Activated CD8-positive, alpha-beta memory T cell treated with anti-CD3 and anti-CD28 coated beads for 36 hours (primary cell): ENCODE data around the gene RPS19BP1. TPM values are rescaled to one million over a fixed set of nuclear protein-coding genes. Genes with fewer than 3 reads are reported as not detected.

Experiments
- CTCF ChIA-PET: fragments of 350-600 bp; sonication (Branson Sonifier 250); formaldehyde crosslinking; loops from one replicate; lab custom pipeline; 2021; ENCODE audit warnings: antibody characterized with exemption; lab: Charles Lee
- POLR2A ChIA-PET: fragments of 350-600 bp; sonication (Branson Sonifier 250); formaldehyde crosslinking; loops from one replicate; lab custom pipeline; 2021; ENCODE audit warnings: antibody characterized with exemption; lab: Charles Lee
- total RNA-seq, 2 experiments: library from RNA; stranded (reverse); gene quantifications; one replicate each; pipeline ENCODE4 v1.2.3, GENCODE V29; 2021

Gene RPS19BP1
- total RNA-seq, 2 experiments from 2014 or later: 136 to 143 TPM

DNA sequence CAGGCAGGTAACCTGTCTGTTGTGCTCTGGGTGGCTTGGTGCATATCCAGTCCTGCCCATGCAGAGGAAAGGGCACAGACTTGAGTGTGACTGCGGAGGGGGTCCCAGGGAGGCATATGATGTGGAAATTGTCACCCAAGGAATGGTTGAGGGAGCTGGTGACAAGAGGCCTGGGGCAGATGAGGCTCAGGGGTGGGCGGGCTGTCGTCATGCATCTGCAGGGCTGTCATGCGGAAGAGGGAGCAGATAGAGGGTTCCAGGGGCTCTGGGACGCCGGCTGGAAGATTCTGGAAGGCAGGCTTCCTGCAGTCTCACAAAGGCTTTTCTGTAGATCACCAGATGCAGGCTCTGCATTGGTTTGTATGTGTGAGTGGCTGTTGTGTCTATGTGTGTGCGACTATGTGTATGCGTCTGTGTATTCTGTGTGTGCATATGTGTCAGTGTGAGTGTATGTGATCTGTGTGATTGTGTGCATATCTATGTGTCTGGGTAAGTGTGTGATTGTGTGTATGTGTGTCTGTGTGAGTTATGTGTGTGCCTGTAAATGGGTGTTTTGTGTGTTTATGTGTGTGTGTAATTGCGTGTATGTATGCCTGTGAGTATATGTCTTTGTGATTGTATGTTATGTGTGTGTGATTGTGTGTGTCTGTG lies 30.4 kb upstream of the RPS19BP1 start:
- ChIA-PET CTCF (no interaction called here), POLR2A (no interaction called here)

DNA sequence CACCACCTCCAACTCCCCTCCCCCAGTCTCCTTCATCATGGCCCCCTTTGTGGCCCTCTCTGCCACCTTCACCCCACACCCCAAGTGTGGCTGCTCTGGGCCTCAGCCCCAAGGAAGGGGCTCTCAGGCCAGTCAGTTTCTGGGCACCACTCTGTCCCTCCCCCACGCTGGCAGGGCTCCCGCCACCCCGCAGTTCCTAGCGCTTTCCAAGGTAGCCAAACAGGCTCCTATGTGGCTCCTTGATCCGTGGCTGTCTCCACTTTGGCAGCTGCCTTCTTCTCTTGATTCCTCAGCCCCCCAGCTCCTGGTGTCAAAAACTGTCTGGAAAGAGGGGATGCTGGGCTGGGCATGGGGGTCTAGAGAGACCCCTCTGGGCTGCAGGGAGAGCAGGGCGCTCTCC lies 27.6 kb upstream of the RPS19BP1 start:
- POLR2A ChIA-PET: no interaction called here
- CTCF ChIA-PET: interaction anchor here (1.0 to 1.4 kb wide), 3 partner anchors 15 to 191 kb away, joined by 3 to 4 read pairs (median 3); no protein-coding TSS in a partner anchor

DNA sequence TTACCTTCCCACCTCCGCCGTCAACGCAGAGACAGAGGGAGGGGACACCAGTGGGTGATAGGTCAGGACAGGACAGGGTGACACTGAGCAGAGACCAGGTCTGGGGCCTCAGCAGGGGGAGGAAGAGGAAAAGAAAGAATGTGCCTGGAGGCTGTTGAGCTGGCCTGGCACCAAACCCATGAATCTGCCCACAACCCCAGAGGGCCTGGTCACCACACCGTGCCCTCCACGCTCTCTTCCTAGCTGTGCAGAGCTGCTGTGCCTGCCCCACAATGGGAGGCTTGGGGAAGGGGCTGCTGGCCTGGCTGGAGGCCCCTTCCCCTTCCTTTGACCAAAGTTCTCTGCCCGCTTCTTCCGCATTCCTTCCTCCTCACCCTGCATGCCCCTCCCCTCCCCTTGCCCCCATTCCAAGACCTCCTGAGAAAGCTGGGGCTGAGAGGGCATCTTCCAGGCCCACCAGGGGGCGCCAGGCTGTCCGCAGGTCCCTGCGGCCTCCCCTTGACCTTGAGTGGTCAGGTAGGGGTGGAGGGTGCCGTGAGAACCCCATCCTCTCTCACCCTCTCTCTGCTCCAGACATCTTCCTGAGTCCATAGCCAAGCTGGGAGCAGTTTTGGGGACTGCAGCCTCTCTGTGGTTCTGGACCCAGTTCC lies 27.0 kb upstream of the RPS19BP1 start:
- CTCF ChIA-PET: interaction anchor here (1.0 to 1.4 kb wide), 3 partner anchors 15 to 191 kb away, joined by 3 to 4 read pairs (median 3); no protein-coding TSS in a partner anchor
- POLR2A ChIA-PET: no interaction called here

DNA sequence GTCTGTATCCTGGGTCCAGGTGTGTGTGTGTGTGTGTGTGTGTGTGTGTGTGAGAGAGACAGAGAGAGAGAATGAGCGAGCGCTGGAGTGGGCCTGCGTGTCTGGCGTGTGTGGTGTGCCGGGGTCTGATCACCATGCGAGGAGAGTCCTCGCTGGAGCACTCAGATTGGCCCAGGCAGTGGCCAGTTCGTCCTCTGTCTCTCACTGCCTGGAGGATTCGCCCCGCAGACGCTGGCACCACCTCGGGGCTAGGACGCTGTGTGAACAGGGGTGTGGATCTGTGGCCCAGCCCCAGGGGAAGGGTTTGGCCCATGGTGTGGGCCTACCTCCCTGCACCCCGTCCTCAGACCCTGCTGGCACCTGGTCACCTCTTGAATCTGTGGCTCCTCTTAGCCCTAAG lies 26.4 kb upstream of the RPS19BP1 start:
- CTCF ChIA-PET: interaction anchor here (0.9 to 1.4 kb wide), 2 partner anchors 192 to 418 kb away, joined by 3 read pairs; no protein-coding TSS in a partner anchor
- POLR2A ChIA-PET: interaction anchor here (0.6 kb wide), 1 partner anchor 496 kb away, joined by 6 read pairs; no protein-coding TSS in a partner anchor

DNA sequence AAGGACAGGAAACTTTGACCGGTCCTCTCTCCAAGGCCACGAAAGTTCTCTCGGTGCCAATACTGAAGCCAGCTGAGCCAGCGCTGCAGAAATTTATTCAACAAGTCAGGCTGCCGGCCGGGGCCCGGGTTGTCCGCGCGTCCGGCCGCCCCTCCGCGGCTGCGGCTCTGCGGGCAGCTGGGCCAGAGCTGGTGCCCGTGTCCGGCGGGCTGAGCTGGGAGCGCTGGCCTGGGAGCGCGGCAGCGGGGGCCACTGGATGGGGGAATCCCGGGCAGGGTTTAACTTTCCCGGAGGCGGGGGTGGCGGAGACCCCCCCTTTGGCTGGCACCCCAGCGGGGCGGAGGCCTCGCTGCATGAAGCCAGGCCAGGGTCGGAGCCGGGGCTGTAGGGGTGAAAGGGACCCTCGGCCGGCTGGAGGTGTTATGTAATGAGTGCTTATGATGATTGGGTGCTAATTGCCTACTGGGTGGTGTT lies 25.7 kb upstream of the RPS19BP1 start:
- POLR2A ChIA-PET: interaction anchor here (0.6 kb wide), 1 partner anchor 497 kb away, joined by 6 read pairs; no protein-coding TSS in a partner anchor
- CTCF ChIA-PET: interaction anchor here (0.9 kb wide), 1 partner anchor 418 kb away, joined by 3 read pairs; no protein-coding TSS in a partner anchor

DNA sequence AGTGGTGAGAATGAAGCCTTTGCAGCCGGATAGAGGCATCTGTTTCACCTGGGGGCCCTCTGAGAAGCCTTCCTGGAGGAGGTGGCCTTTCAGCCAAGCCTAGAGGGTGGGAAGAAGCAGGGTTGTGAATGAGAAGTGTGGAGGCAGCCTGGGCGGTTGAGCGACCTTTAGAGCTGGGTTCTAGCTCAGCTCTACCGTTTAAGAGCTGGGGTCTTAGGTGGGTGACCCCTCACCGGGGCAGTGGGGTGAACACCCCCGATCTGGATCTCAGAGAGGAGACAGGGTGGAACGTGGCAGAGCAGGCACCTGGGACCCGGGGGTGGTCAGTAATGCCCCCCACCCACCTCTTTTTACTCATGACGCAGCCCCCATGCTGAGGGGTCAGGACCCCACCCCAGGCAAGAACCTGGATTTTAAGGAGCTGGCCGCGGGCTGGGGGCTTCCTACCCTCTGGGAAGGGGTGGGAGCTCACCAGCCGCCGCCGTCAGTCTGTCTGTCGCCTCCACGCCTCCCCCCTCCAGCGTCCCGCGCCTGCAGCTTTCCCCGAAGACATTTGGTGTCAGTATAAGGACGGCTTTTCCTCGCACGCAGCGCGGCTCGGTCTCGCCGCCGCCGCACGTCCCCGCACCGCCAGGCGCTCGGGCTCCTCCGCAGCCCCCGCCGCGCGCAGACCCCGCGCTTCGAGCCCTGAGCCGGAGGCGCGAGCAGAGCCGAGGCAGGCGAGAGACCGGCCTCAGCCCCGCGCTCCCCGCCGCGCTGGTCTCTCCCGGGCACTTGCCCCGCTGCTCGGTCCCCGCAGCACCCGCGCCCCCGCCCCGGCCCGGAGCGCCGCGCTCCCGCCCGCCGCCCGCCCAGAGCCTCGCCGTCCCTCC lies 24.7 kb upstream of the RPS19BP1 start:
- ChIA-PET CTCF (interaction anchor here (0.8 to 1.4 kb wide), 2 partner anchors 22 to 467 kb away, joined by 5 to 7 read pairs; no protein-coding TSS in a partner anchor), POLR2A (no interaction called here)

DNA sequence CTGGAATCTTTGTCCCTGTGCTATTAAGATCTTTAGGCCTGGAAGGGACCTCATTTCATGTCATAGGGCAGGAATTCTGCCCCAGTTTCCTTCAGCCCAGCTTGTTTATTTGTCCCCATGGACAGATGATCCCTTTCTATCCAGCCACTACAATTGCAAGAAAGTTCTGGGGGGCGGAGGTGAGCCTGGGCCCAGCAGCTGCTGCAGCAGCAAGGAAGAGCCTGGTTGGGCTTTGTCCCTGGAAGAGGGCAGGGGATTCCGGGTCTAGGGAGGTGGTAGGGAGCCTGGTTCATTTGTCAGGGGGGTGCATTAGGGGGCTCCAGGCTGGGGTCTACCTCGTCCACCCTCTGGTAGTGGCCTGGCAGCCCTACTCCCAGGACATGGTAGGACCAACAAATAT lies 21.6 kb upstream of the RPS19BP1 start:
- CTCF ChIA-PET: no interaction called here

DNA sequence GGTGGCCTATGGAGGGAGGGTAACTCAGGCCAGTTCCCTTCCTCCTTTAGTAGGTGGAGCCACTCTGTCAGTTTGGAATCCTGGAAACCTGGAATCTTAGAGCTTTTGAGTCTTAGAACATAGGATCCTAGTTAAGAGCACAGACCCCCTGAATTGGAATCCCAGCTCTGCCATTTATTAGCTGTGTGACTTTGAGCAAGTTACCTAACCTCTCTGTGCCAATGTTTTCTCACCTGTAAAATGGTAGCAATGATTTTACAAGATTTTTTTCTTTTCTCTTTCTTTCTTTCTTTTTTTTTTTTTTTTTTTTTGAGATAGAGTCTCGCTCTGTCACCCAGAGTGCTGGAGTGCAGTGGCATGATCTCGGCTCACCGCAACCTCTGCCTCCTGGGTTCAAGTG lies 20.9 kb upstream of the RPS19BP1 start:
- CTCF ChIA-PET: no interaction called here
- POLR2A ChIA-PET: no interaction called here

More for the DNA sequence above, 21.6 kb upstream of the RPS19BP1 start:
- POLR2A ChIA-PET: no interaction called here

DNA sequence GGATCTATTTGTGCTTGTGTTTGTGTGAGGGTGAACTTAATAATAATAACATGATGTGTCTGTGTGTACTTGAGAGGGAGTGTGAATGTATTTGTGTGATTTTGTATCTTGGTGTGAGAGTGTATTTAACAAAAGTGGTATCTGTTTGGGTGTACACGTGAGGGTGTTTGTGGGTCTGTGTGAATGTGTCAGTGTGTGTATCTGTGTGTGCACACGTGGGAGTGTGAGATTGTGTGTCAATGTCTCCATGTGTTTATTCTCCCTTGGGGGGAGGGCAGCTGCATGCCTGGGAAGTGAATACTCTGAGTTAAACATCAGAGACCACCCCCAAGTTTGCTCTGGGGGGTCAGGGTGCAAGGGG lies 15.0 kb upstream of the RPS19BP1 start:
- ChIA-PET CTCF (no interaction called here), POLR2A (no interaction called here)

DNA sequence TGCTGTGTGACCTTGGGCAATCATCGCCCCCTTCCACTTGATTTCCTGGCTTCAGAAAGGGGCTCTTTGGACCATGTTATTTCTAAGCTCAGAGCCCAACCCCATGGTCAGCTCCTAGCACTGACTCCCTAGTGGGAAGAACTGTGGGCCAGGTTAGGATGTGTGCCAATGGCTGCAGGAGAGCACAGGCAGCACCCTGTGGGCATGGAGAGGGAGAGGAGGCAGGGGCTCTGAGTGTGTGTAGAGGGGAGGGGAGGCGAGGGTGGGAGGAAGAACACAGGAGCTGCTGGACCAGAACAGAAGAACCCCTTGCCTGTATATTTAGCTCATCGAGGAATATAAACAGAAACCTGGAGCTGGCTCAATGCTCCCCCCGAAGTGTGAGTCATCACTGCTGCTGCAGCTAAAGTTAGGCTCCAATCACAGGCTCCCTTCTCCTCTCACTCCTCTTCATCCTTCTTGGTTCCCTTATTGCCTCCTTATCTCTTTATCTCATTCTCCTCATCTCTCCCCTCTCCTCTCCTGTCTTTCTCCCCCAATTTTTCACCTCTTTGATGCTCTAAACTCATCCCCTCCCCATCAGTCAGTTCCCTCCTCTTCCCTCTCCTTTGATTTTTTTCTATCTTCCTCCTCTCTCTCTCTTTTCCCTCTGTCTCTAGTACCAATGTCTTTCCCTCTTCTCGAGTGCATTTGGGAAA lies 14.5 kb upstream of the RPS19BP1 start:
- ChIA-PET POLR2A (no interaction called here), CTCF (no interaction called here)

DNA sequence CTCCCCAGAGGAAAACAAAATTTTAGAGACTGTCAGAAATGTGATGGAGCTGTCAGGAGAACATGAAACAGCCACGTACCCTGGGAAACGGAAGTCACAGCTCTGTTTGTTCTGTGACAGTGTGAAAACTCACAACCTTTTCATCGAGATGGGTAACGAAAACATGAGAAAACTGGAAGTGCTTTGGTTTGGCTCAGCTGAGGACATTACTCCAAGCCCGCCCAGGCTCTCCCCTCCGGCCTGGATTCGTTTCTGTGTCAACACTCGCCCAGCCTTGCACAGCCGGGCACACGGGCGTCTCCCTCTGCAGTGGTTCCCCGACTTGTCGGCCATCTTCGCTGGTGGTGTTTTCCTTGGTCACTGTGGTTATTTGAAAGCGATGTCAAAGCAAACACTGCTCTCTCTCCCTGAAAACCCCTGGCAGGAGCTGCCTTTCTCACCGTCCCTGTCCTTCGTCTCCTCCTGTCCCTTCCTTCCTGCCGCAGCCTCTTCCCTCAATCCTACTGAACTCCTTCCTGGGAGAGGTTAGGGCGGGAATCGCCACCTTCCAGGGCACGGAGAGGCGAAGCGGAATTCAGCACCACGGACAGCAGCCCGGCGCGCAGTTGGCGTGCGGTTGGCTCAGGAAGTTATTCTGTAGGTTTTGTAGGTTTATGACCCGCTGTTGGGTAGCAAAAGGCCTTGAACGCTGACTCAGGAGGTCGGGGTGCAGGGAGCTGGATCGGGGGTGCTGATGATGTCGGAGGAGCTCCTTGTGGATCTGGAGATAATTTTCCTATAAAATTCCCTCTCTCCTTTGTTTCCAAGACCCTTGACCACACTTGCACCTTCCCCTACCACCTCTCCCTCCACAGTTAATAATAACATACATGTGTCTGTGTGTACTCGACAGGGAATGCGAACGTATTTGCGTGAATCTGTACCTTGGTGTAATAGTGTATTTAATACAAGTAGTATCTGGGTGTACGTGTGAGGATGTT lies 13.1 kb upstream of the RPS19BP1 start:
- POLR2A ChIA-PET: no interaction called here
- CTCF ChIA-PET: interaction anchor here (1.0 to 2.2 kb wide), 5 partner anchors 11 to 491 kb away, joined by 3 to 8 read pairs (median 4); no protein-coding TSS in a partner anchor

DNA sequence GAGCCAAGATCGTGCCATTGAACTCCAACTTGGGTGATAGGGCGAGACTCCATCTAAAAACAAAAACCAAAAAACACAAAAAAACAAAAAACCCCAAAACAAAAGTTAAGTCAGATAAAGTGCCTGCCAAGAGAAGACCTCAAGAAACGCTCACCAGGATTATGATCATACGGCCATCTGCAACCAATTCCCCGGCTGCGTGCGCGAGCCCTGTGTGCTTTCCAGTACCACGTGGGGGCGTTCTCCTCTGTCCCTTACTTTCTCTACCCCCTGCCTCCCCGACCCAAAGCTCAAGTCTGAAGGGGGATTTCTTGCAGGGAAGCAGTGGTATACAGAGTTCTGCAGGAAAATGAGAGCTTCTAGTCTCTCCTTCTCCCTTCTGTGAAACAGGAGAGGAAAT lies 10.5 kb upstream of the RPS19BP1 start:
- ChIA-PET CTCF (interaction anchor here (1.1 to 1.8 kb wide), 2 partner anchors 8 to 482 kb away, joined by 4 to 6 read pairs; no protein-coding TSS in a partner anchor), POLR2A (no interaction called here)

DNA sequence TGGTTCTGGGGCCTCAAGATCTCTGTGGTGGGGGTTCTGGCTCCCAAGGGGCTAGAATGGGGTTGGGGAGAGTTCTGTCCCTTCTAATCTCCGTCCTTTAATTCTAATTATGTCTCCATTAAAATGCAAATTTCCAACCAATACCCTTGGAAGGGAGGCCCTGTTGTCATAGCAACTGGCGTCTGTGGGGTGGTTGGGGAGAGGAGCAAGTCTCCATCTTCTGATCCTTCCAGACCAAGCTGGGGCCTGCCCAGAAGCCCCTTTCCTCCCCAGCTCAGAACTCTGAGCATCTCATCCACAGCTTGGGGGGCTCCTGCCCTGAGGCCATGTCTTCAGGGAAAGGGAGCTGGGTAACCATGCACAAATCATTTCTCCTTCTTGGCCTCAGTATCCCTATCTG lies 5.4 kb upstream of the RPS19BP1 start:
- ChIA-PET CTCF (interaction anchor here (0.6 to 1.2 kb wide), 5 partner anchors 8 to 1108 kb away, joined by 3 to 5 read pairs (median 3); no protein-coding TSS in a partner anchor), POLR2A (no interaction called here)

DNA sequence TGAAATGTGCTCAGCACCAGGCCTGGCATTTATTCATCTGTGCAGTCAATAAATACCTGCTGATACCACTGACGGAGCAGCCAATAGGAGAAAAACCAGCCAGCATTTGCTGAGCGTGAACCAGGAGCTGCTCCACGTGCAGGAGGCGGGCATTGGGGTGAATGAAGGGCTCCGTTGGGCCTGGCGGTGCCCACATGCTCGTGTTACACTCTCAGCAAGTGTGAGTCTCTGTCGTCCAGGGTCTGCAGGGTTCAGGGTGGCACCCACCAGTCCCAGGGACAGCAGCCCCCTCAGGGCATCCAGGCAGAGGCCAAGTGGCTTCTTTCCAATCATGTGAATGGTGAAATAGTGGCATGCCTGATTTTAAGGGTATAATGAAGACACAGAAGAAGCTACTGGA lies 4.2 kb upstream of the RPS19BP1 start:
- POLR2A ChIA-PET: no interaction called here
- CTCF ChIA-PET: interaction anchor here (0.6 to 4.5 kb wide), 2 partner anchors 189 to 488 kb away, joined by 5 to 53 read pairs; no protein-coding TSS in a partner anchor

DNA sequence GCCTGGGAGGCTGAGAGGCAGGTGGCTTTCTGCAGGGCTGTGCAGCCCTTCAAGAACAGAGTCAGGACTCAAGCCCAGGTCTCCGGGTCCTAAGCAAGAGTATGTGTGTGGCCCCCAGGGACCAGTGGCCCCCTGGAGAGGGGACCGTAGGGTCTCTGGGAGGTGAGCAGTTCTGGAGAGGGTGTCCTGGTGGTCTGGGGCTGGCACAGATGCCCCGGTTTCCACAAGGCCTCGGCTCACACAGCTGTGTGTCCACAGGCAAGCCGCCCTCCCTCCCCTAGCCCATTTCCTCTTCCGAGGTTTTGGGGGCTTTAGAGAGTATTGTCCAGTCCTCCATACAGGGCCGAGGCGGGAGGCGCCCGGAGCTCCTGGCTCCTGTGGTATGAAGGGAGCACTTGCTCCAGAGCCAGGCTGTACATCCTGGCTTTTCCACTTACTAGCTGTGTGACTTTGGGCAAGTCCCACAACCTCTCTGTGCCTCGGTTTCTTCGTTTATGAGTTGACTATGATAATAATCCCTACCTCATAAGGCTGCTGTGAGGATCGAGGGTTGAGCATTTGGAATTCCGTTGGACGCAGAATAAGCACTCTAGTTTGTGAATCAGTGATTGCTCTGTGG lies 3.4 kb upstream of the RPS19BP1 start:
- ChIA-PET POLR2A (no interaction called here), CTCF (interaction anchor here (0.6 to 4.5 kb wide), 10 partner anchors 9 to 813 kb away, joined by 3 to 53 read pairs (median 6); no protein-coding TSS in a partner anchor)

DNA sequence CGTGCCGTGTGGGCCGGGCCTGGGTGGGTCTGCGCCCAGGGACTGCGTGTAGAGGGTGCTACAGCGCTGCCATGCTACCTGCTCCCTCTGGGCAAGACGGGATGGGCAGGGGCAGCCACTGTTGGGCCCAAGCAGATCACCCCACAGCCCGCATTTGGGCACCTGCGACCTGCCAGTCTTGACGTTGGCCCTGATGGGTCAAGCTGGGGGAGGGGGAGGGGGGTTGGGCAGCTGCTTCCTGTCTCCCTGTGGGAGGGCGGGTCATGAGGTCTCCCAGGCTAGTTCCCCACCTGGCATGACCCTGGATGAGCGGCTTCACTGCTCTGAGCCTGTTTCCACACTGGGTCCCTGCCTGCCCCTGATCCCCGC lies 2.8 kb upstream of the RPS19BP1 start:
- CTCF ChIA-PET: interaction anchor here (0.6 to 4.5 kb wide), 31 partner anchors 8 to 813 kb away, joined by 3 to 53 read pairs (median 4); no protein-coding TSS in a partner anchor
- POLR2A ChIA-PET: no interaction called here
